OCI-LY3 (cell line): ENCODE results near the gene CD160.

Experiments
- H2AFZ ChIP-seq: fragments of 200-600, 300-600 bp; shearing (Covaris generic); 2 replicates; pipeline ENCODE4 v1.6.0; 2014; ENCODE audit warnings: antibody characterized with exemption, low read depth, low read length
- H3K27ac ChIP-seq: fragments of 200-600, 300-600 bp; sonication (generic); 2 replicates; pipeline ENCODE4 v1.5.1; 2014; ENCODE audit warnings: mild to moderate bottlenecking, low read length, moderate library complexity, mixed read lengths
- H3K27me3 ChIP-seq: fragments of 200-600, 300-600 bp; sonication (generic); 2 replicates; pipeline ENCODE4 v1.6.1; 2014; ENCODE audit warnings: low read depth, low read length, mixed read lengths
- H3K36me3 ChIP-seq: fragments of 200-600, 300-600 bp; sonication (generic); replicated peaks from 2 replicates; pipeline ENCODE3; 2014; ENCODE audit warnings: low read depth, low read length, mixed read lengths
- H3K4me1 ChIP-seq: fragments of 300-600, 200-600 bp; sonication (generic); 2 replicates; pipeline ENCODE4 v1.6.1; 2014; ENCODE audit warnings: low read length, mixed read lengths
- H3K4me2 ChIP-seq: fragments of 200-600, 300-600 bp; sonication (generic); 2 replicates; pipeline ENCODE4 v1.6.1; 2014; ENCODE audit warnings: low read length, mixed read lengths
- H3K4me3 ChIP-seq: fragments of 300-600, 200-600 bp; sonication (generic); 2 replicates; pipeline ENCODE4 v1.5.1; 2014; ENCODE audit warnings: antibody characterized with exemption, mild to moderate bottlenecking, low read length, moderate library complexity
- H3K79me2 ChIP-seq: fragments of 300-600, 200-600 bp; shearing (Covaris generic); 2 replicates; pipeline ENCODE4 v1.6.1; 2014; ENCODE audit warnings: mild to moderate bottlenecking, low read length, mixed read lengths
- H3K9ac ChIP-seq: fragments of 300-600, 200-600 bp; shearing (Covaris generic); 2 replicates; pipeline ENCODE4 v1.6.0; 2014; ENCODE audit warnings: mild to moderate bottlenecking, low read length, moderate library complexity
- H3K9me3 ChIP-seq: fragments of 200-600, 300-600 bp; shearing (Covaris generic); 2 replicates; pipeline ENCODE4 v1.6.1; 2014; ENCODE audit warnings: low read length, mixed read lengths; ENCODE audit not compliant: insufficient read depth
- H4K20me1 ChIP-seq: fragments of 200-600, 300-600 bp; sonication (generic); 2 replicates; pipeline ENCODE4 v1.6.1; 2016; ENCODE audit warnings: low read length, mixed read lengths; ENCODE audit not compliant: insufficient read depth
- CTCF ChIP-seq: fragments of 200-600, 300-600 bp; sonication (generic); IDR thresholded peaks from 2 replicates; pipeline ENCODE4 v1.5.1; 2014; ENCODE audit warnings: antibody characterized with exemption, low read length, low read depth
- EZH2phosphoT487 ChIP-seq: fragments of 200-600 bp; shearing (Covaris generic); IDR thresholded peaks from 2 replicates; pipeline ENCODE4 v1.6.1; 2018; ENCODE audit warnings: antibody characterized with exemption, mixed run types, low read depth

Gene CD160

GRCh38 chr1:145708063-145708462 lies 11.2 kb upstream of the CD160 start:
- no peak overlapping the region for H2AFZ ChIP-seq
- no peak for TF ChIP-seq EZH2phosphoT487
- no peak for TF ChIP-seq CTCF
- H3K9ac ChIP-seq = no peak overlapping the region
- H3K79me2 ChIP-seq = no peaks in the 10 kb centered on the region
- H4K20me1 ChIP-seq = no peaks in the 10 kb centered on the region
- no peaks in the 10 kb centered on the region for H3K36me3 ChIP-seq
- no peak overlapping the region for H3K4me2 ChIP-seq
- H3K4me3 ChIP-seq = no peak overlapping the region
- no peaks in the 10 kb centered on the region for H3K9me3 ChIP-seq
- no peak overlapping the region for H3K27ac ChIP-seq
- no peaks in the 10 kb centered on the region for H3K4me1 ChIP-seq
- peaks cover 8% of the 10 kb centered on the region for H3K27me3 ChIP-seq

- no peaks in the 10 kb centered on the region for H3K79me2 ChIP-seq
- H3K4me3 ChIP-seq = no peak overlapping the region
- H3K27ac ChIP-seq = no peak overlapping the region
- no peaks in the 10 kb centered on the region for H4K20me1 ChIP-seq
- H3K36me3 ChIP-seq = no peaks in the 10 kb centered on the region
- no peaks in the 10 kb centered on the region for H3K27me3 ChIP-seq
- H2AFZ ChIP-seq = no peak overlapping the region
- H3K9ac ChIP-seq = no peak overlapping the region
- TF ChIP-seq EZH2phosphoT487 (no peak), CTCF (no peak)
- no peak overlapping the region for H3K4me2 ChIP-seq
- no peaks in the 10 kb centered on the region for H3K4me1 ChIP-seq
- H3K9me3 ChIP-seq = no peaks in the 10 kb centered on the region
Observed at GRCh38 chr1:145710291-145711027, 8.8 kb upstream of the CD160 start.

GRCh38 chr1:145711213-145711651 lies 8.1 kb upstream of the CD160 start:
- Histone ChIP-seq H3K9me3 (no peaks in the 10 kb centered on the region), H3K79me2 (no peaks in the 10 kb centered on the region), H4K20me1 (no peaks in the 10 kb centered on the region), H3K9ac (no peak overlapping the region), H2AFZ (no peak overlapping the region), H3K4me2 (no peak overlapping the region), H3K36me3 (no peaks in the 10 kb centered on the region), H3K27ac (no peak overlapping the region), H3K4me1 (no peaks in the 10 kb centered on the region), H3K27me3 (no peaks in the 10 kb centered on the region), H3K4me3 (no peak overlapping the region)
- TF ChIP-seq CTCF (no peak), EZH2phosphoT487 (no peak)

GRCh38 chr1:145714524-145715111 lies 4.7 kb upstream of the CD160 start:
- Histone ChIP-seq H3K79me2 (no peaks in the 10 kb centered on the region), H3K9ac (no peak overlapping the region), H3K27me3 (peaks cover 3% of the 10 kb centered on the region), H3K9me3 (no peaks in the 10 kb centered on the region), H3K4me2 (no peak overlapping the region), H3K36me3 (no peaks in the 10 kb centered on the region), H4K20me1 (no peaks in the 10 kb centered on the region), H3K4me3 (no peak overlapping the region), H2AFZ (no peak overlapping the region), H3K27ac (no peak overlapping the region), H3K4me1 (peaks cover 5% of the 10 kb centered on the region)
- TF ChIP-seq EZH2phosphoT487 (no peak), CTCF (no peak)
